CD4-positive, alpha-beta T cell treated with Interleukin-4 for 1 hour (primary cell): Measurements from ENCODE around the gene ZNF749.
A peak's percentile ranks its signal among the peaks of the same experiment; 100 is the strongest.

Source experiments
- DNase-seq, 2 donors: peaks; one replicate each; pipeline ENCODE4 v3.0.0-alpha.2; 2020 to 2022

ZNF749 gene

GRCh38 chr19:57435062-57435978, at the start of gene ZNF749:
Gene ZNF749, plus strand, starts transcription at chr19:57435325. Its CDS starts 254 bp downstream, at chr19:57435579.
- peak; percentile 98 for DNase-seq

- no peak for DNase-seq
Observed at GRCh38 chr19:57389194-57389729, 45.9 kb upstream of the ZNF749 start.

DNA sequence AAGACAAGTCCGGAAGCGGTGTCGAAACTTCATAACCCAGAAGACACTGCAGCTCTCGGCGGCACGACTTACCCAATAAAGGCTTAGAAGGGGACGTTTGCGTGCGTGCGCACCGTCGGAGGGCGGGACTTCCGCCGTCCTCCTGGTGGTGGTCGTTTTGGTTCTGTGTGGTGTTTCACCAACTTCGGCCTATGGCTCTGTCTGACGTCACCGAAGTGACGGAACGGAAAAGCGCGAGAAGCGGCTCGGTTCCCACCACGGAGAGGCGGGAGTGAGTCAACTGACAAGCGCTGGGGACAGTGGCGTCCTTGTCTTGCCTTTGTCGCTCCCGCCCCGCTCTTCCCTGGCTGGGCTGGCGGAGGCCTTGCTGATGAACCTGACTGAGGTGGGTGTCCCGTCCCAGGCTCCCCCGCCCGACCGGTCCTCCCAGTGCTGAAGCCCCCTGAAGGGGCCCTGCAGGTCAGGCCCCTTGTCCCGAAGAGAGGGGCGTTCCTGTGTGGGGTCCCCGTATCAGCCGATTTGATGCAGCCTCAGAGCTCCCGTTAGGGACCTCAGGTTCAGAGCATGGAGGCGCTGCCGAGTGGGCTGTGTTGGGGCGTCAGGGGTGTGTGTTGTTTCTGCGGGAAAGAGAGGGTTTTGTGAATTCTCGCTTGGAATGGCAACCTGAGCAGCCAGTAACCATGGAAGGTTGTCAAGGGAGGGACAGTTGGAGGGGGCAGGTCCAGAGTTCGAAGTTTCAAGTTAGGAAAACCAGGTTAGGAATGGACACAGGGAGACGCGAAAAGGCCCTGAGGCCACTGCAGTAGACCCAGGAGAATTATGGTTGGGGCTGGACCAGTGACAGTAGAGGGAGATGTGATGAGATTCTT, 45.2 kb upstream of the ZNF749 start, which contains the start of gene ZNF548:
ZNF548 (plus strand) TSS at position 125 of the 869 bp plus-strand sequence; CDS start at position 371, 246 bp downstream.
- peak; percentile 99 for DNase-seq

GRCh38 chr19:57395710-57396109, 39.4 kb upstream of the ZNF749 start:
- DNase-seq = no peak

- DNase-seq = no peak
Observed at GRCh38 chr19:57398868-57399267, 36.3 kb upstream of the ZNF749 start.

DNA sequence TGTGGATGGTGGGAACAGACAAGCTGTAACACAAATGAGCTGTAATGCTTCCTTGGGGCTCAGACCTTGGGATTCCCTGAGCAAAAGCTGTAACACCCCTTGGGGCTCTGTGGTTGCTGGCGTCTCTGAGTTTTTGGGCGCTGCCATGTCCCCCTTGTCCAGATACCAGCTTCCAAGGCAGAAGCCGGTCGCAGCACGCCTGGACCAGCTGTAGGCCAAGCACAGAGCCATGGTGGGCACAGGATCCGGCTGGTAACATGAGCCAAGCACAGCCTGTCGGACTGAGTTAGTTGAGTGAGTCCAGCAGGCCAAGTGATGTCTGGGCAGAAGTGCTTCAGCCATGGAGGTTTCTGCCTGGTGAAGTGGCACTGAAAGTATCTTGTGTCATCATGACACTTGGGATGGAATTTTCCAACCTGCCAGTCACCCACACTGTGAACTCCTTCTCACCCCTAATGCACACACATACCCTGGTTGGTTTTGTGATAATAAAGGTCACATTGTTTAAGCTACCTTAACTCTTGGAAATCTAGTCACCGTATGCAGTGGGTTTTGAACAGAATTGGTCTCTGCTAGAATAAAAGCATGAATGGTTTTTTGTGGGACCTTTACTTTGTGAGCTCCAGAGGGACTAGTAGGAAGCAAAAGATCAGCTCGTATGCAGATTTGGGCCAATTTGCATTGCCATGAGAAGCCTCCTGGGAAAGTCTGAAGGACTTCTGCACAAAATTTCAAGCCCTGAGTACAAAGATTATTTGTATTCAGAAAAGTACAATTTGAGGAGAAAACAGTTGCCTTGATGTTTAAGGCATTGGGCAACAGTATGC, 31.2 kb upstream of the ZNF749 start:
- no peak for DNase-seq

- peak; percentile 77 to 80 for DNase-seq
Observed at GRCh38 chr19:57406516-57407123, 28.5 kb upstream of the ZNF749 start.

DNA sequence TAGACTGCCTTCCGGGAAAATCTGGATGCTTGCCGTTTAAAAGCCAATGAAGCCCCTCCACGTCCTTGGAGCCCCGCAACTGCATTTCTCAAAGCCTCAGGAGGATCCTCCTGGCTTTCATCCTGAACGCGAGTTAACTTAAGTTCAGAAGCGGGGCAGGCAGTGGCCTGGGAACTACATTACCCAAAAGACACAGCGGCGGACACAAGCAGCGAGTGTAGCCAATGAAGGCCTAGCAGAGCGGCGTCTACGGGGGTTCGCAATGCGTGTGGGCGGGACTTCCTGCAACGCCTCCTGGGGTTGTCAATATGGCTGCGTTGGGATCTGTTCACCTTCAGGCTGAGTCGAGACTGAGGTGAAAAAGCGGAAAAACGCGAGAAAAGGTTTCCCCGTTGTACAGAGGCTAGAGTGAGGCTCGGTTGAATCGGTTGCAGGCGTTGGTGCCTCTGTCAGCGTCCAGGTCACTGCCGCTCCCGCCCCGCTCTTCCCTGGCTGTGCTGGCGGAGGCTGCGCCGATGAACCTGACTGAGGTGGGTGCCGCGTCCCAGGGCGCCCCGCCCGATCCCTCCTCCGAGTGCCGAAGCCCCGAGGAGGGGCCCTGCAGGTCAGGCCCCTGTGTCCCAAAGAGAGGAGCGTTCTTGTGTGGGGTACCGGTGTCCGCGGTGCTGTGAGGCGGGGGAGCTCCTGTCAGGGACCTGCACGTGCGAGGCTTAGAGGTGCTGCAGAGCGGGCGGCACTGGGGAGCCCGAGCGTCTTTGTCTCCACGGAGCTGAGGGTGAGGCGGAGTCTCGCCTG, 24.1 kb upstream of the ZNF749 start, which contains the start of gene ZNF17:
ZNF17 (plus strand) TSS at position 285 of the 795 bp plus-strand sequence. CDS start 2,455 bp downstream, outside the sequence.
- DNase-seq = peak; percentile 93 to 94

DNA sequence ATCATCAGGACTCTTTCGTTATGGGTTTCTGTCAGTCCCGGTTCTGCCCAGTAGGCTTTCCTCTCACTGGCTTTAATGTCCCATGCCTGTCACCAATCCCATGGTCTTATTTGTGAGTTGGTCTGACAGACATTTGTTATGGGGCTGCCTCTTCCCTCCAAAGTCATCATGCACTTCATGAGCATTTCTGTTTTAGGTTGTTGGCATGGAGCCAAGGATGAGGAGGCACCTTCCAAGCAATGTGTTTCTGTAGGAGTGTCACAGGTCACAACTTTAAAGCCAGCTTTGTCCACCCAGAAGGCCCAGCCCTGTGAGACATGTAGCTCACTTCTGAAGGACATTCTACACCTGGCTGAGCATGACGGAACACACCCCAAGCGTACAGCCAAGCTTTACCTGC, 15.7 kb upstream of the ZNF749 start:
- no peak for DNase-seq

DNA sequence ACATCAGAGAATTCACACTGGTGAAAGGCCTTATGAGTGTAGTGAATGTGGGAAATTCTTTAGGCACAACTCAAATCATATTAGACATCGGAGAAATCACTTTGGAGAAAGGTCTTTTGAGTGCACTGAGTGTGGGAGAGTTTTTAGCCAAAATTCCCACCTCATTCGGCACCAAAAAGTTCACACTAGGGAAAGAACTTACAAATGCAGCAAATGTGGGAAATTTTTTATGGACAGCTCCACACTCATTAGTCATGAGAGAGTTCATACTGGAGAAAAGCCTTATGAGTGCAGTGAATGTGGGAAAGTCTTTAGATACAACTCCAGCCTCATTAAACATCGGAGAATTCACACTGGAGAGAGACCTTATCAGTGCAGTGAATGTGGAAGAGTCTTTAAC, 14.1 kb upstream of the ZNF749 start:
- no peak for DNase-seq

DNA sequence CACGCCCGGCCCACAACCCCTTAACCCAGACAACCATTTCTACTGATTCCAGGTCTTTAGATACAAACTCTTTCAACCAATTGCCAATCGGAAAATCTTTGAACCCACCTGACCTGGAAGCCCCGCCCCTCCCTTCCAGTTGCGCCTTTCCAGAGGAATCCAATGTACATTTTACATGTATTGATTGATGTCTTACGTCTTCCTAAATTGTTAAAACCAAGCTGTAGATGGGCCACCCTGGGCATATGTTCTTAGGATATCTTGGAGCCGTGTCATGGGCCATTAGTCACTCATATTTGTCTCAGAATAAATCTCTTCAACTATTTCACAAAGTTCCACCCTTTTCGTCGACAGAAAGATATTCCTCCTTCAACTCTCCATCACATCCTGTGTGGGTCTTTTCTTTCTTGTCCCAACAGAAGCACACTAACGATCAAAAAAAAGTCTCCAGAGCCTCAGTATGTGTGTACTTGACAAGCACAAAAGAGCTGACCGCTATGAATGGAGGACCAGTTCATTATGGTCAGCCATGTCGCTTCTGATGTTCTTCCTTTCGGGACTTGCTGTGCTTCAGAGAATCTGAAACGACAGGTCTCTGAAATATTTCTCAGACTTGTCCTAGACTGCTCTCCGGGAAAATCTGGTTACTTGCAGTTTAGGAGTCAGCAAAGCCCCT, 601 bp upstream of the ZNF749 start:
- no peak for DNase-seq

GRCh38 chr19:57436417-57436816, 1.3 kb downstream of the ZNF749 start:
- DNase-seq = no peak

DNA sequence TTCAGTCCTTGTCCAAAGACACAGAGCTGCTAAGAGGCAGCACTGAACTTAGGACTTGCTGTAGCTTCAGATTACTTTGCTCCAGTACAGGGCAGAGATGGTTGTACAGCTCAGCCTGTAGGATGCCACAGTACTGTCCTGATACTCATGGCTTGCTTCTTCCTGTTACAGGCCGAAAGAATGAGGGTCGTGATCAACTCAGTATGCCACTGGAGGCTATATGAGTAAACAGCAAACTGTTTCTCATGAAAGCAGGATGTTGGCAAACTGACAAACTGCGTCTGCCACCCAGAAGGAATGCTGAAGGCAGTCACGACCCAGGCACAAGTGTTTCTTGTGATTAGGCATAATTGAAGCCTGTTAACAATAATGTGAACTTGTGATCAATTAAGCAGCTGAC, 2.8 kb downstream of the ZNF749 start:
- no peak for DNase-seq

- no peak for DNase-seq
Observed at GRCh38 chr19:57438925-57439324, 3.8 kb downstream of the ZNF749 start.

- DNase-seq = no peak
Observed at GRCh38 chr19:57441979-57442752, 7.0 kb downstream of the ZNF749 start.

DNA sequence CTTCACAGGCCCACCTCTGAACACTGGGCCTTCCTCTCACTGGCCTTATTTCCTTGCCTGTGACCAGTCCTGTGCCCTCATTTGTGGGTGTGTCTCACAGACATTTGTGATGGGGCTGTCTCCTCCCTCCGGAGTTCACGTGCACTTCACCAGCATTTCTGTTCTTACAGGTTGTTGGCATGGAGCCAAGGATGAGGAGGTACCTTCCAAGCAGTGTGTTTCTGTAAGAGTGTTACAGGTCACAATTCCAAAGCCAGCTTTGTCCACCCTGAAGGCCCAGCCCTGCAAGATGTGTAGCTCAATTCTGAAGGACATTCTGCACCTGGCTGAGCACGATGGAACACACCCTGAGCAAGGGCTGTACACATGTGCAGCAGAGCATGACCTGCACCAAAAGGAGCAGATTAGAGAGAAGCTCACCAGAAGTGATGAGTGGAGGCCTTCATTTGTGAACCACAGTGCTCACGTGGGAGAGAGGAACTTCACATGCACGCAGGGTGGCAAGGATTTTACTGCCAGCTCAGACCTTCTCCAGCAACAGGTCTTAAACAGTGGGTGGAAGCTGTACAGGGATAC, 8.1 kb downstream of the ZNF749 start:
- DNase-seq = no peak

DNA sequence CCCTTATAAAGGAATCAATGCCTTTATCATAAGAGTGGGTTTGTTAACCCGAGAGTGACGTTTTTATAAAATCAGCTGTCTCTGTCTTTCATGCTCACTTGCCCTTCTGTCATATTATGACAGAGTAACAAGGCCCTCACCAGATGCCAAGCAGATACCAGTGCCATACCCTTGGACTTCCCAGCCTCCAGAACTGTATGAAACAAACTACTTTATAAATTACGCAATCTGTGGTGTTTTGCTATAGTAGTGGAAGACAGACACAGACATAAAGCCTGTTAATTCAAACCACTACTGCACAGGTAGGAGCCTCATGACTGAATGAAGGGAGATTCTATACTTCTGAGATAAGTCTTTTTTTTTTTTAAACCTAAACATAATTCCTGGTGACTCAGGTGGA, 17.2 kb downstream of the ZNF749 start:
- no peak for DNase-seq

GRCh38 chr19:57465680-57466381, 30.7 kb downstream of the ZNF749 start:
- peak in 1 of 2 donors; percentile 53 for DNase-seq
